NCI-H2196 (cell line): ENCODE results near the gene AGMO.

ENCODE experiments used
- DNase-seq: peaks from one replicate; lab custom pipeline; 2025; ENCODE audit not compliant: unreplicated experiment; lab: John Stamatoyannopoulos, UW

The AGMO gene

DNA sequence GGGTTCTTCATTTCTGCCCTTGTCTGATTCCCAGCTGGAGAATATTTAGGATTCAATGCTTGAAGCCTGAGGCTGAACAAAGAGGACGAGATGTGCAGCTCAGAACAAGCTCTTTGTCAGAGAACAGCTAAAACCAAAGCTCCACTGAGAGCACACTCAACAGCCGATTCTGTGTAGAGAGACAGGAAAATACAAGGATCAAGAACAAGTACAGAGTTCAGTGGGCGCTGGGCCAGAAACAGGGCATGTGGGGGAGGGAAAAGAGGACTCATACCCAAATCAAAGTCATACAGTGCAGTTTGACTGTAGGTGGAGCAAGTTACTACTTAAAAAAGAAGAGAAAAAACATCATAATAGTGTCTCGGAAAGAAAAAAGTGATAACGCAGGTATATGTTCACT lies at the start of gene AGMO:
TSS of gene AGMO (minus strand) at position 181 of the 400 bp plus-strand sequence.
- DNase-seq, result no peak

DNA sequence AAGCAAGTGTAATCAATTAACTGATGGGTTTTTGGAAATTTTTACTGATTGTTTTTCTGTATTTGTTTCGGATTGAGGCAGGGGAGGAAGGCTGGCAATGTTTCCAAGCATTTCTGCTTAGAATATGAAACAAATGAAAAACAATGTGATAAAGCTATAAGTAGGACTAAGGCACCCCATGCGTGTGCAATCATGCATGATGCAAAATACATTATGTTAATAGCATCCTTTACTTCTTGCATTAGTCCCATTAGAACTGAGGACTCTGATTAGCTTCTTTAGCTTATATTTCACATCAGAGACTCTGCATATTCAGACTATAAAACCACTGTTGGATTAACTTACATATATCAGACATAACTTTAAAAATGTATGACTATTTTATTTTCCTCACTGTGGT lies 48.7 kb upstream of the AGMO start:
- DNase-seq, result no peak

DNA sequence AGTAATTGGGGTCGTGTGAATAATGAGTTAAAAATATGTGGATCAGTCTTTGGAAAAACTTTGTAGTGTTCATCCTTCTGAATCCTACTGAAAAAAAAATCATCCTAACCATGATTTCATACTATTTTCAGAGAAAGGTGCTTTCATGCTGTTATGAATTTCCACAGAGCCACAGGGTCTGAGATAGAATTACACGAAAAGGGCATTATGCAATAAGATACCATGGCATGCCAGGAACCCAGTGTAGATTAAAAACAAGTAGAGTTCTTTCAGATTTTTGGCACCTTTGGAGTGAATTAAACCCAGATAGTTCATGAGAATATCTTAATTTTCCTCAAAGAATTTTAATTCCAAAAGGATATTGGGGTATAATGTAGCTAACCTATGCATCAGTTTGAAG lies 47.5 kb upstream of the AGMO start:
- DNase-seq, result no peak

DNA sequence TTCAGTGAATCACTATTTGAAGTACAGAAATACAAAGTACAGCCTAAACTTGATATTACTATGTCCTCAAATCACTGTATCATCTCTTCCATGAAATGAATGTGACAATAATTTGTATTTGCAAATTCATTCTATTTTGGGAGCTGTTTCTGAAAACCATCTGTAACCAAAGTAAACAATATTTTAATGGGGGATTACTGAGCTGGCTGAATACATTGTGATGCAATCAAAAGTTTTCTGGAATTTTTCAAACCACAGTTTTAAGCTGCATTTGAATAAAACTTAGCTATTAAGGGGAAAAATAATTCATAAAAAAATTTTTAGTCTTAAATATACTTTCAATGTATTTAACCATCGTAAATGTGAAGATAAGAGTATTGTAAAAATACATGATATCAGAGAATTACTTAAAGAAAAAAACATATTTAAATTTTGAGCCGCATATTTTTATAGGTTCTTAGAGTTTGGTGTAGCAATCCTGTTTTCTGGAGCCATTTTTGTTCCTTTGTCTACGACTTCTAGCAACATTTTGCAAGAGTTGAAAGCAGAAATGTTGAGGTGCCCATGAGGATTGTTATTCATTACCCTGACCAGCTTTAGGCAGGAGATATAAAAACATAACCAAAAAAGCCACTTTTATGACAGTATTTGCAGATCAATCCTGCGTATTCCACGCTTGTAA lies 45.9 kb upstream of the AGMO start:
- DNase-seq, result no peak

DNA sequence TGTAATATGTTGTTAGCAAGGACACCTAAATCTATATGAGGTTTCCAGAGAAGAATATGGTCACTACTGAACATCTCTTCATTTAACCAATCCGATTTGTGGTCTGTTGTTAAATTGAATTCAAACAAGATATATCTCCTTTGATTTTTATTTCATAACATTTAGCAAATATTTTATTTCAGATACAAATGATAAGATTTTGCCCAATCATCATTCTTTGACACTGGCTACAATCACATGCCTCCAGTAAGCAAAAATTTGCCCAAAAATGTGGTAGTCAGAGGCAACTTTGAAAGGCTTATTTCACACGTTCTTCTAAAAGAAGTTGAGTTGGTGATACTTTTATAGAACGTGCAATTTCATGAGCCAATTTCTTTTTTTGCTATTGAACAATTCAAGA lies 44.7 kb upstream of the AGMO start:
- DNase-seq, result no peak

- DNase-seq, result no peak
Measured at GRCh38 chr7:15604166-15604565, 42.4 kb upstream of the AGMO start.

DNA sequence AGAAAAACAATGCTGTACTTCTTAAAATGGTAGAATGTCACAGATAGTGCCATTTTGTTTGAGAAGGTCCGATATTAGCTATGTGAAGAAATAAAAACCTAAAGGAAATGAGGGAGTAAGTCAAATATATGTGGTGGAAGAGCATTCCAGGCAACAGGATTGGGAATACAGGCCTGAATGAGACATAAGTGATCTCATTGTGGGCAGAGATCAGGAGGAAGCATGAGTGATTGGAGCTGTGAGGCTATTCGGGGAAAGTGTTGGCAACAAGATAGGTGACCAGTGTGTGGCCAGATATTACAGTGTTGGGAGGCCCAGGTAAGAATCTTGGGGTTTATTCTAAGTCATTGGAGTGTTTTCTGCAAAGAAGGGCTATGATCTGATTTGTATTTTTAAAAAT lies 41.3 kb upstream of the AGMO start:
- no peak for DNase-seq

GRCh38 chr7:15602236-15602635 lies 40.4 kb upstream of the AGMO start:
- DNase-seq, result no peak

DNA sequence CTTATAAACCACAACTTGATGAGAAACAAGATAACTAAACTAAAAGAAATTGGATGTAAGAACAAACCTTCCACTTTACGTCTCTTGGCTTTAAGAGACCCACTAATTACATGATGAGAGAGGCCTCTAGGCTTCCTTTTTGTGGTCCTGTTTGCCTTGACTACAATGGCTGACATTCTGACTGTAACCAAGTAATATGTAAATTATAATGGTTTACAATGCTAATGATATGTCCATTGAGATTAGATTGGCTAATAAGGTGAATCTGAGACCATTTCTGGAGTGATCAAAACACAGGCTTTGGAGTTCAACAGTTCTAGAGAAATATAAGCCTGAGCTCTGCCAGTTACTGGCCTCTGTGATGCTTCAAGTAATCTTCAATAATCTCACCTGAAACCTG lies 39.4 kb upstream of the AGMO start:
- no peak for DNase-seq

GRCh38 chr7:15600298-15600697 lies 38.5 kb upstream of the AGMO start:
- DNase-seq, result no peak

GRCh38 chr7:15594461-15594860 lies 32.6 kb upstream of the AGMO start:
- DNase-seq, result no peak

DNA sequence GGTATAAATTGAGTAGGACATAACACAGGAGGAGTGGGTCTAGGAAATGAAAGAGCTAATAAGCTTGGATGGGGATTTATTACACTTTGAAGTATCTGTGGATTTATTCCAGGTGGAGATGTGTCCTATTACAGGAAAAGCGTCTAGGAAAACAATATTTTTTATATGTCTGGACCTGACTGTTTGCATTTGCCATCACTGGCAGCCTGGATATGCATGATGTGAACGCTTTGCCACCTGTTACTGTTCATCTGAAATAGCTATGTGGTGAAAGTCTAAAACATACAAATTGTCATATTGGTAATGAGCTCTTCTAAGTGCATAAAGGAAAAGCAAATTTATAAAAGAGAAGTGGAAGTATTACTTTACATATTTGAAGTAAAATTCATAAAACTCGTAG lies 31.6 kb upstream of the AGMO start:
- no peak for DNase-seq

- DNase-seq, result no peak
Measured at GRCh38 chr7:15586266-15586665, 24.5 kb upstream of the AGMO start.

DNA sequence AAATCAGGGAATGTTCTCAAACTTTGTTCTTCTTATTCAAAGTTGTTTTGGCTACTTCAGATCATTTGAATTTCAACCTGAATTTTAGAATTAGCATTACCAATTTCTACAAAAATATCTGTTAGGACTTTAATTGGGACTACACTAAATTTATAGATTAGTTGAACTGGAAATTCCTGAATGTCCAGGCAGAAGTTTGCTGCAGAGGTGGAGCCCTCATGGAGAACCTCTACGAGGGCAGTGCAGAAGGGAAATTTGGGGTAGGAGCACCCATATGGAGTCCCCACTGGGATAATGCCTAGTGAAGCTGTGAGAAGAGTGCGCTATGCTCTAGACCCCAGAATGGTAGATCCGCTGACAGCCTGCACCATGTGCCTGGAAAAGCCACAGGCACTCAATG lies 22.8 kb upstream of the AGMO start:
- no peak for DNase-seq

GRCh38 chr7:15582773-15583172 lies 21.0 kb upstream of the AGMO start:
- DNase-seq, result no peak

DNA sequence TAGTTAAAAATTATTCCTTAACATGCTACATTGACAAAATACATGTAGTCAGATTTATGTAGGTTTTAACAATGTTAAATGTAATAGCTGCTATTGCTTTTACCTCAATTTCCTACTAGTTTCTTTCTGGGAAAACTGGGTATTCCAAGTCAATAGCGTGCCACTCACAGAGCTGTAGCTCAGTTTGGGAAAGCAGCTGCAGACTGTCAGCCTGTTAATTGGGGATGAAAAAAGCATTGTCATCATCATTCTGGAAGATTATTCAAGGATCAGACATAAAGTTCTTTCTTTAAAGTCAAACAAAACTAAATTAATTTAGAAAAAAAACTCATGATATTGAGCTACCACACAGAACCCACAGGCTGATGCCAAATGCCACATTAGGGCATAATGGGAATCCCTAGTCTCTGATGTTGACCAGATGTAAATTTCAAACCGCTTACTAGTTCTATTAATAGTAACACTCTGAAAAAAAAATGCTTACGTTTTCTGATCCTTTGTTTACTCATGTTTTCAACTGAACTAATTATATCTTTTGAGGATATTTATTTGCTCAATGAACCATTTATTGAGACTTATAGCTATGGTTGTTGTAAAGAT lies 19.6 kb upstream of the AGMO start:
- DNase-seq, result no peak

- DNase-seq, result no peak
Measured at GRCh38 chr7:15580604-15581351, 19.0 kb upstream of the AGMO start.

GRCh38 chr7:15577600-15577999 lies 15.8 kb upstream of the AGMO start:
- DNase-seq, result no peak

GRCh38 chr7:15571301-15571878 lies 9.6 kb upstream of the AGMO start:
- DNase-seq, result no peak

DNA sequence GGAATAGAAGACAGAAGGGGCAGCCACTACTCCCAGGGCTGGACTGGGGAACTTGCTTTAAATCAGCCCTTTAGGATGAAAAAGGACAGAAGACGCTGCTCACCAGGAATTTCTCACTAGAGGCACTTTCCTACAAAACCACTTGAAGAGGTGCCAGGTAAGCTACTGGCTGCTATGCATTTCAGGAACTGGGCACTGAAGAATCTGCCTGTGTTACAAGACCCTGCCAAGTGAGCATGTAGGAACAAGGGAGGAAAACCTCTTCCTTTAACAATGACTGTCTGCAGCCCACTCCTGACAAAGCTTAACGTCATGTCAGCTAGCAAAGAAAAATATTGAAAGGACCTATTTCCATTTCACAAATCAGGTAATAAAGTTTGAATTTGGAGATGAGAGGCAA lies 5.8 kb upstream of the AGMO start:
- no peak for DNase-seq

- no peak for DNase-seq
Measured at GRCh38 chr7:15567036-15567435, 5.2 kb upstream of the AGMO start.

DNA sequence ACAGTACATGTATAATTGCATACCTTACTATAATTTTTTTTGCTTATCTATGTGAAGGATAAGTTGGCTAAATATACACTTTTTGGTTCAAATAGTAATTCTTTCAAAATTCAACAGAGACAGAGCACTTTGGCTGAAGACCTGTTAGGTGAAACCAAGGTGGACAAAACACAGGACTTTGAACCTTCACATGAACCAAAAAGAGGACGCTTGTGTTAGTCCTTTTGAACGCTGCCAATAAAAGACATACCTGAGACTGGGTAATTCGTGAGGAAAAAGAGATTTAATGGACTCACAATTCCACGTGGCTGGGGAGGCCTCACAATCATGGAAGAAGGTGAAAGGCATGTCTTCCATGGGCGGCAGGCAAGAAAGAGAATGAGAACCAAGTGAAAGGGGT lies 4.7 kb upstream of the AGMO start:
- DNase-seq, result no peak
